HG03196 (cell line): ENCODE data around the gene TLDC2.
A peak's percentile ranks its signal among the peaks of the same experiment; 100 is the strongest.
"Not testable (repeated sequence)": the region's sequence is repeated elsewhere in the genome, so short reads cannot be mapped to it uniquely, and the experiment has no call there.

ENCODE experiments used
- ATAC-seq: cut with Tn5 transposase; IDR thresholded peaks from one replicate; pipeline ENCODE4 v1.9.1; 2021; ENCODE audit not compliant: unreplicated experiment

Gene TLDC2

GRCh38 chr20:36875702-36876472, at the start of gene TLDC2:
Gene TLDC2, plus strand, starts transcription at chr20:36876138. Its CDS starts 37 bp downstream, at chr20:36876175.
- ATAC-seq = no peak

GRCh38 chr20:36826554-36827244, 49.2 kb upstream of the TLDC2 start:
- no peak for ATAC-seq

GRCh38 chr20:36827541-36828279, 48.2 kb upstream of the TLDC2 start:
- peak; percentile 58 for ATAC-seq

- ATAC-seq = no peak
Measured at GRCh38 chr20:36830791-36831691, 44.9 kb upstream of the TLDC2 start.

- no peak for ATAC-seq
Measured at GRCh38 chr20:36832791-36833190, 43.1 kb upstream of the TLDC2 start.

- ATAC-seq = no peak
Measured at GRCh38 chr20:36833275-36834020, 42.5 kb upstream of the TLDC2 start.

GRCh38 chr20:36835025-36835424, 40.9 kb upstream of the TLDC2 start:
- ATAC-seq = no peak

GRCh38 chr20:36835453-36836198, 40.3 kb upstream of the TLDC2 start:
- peak; percentile 72 for ATAC-seq

- ATAC-seq = peak; percentile 40
Measured at GRCh38 chr20:36836591-36837269, 39.2 kb upstream of the TLDC2 start.

- ATAC-seq = not testable (repeated sequence)
Measured at GRCh38 chr20:36838376-36838775, 37.6 kb upstream of the TLDC2 start.

GRCh38 chr20:36839150-36839549, 36.8 kb upstream of the TLDC2 start:
- no peak for ATAC-seq

- not testable (repeated sequence) for ATAC-seq
Measured at GRCh38 chr20:36841030-36841429, 34.9 kb upstream of the TLDC2 start.

GRCh38 chr20:36845288-36845971, 30.5 kb upstream of the TLDC2 start:
- ATAC-seq = no peak

GRCh38 chr20:36847009-36847709, 28.8 kb upstream of the TLDC2 start:
- ATAC-seq = no peak

- no peak for ATAC-seq
Measured at GRCh38 chr20:36847710-36848040, 28.3 kb upstream of the TLDC2 start.

GRCh38 chr20:36848078-36848660, 27.8 kb upstream of the TLDC2 start:
- no peak for ATAC-seq

GRCh38 chr20:36848677-36849076, 27.3 kb upstream of the TLDC2 start:
- ATAC-seq = no peak
